AG10803 (cell line): ENCODE results near the gene KRTAP5-9.
"Not testable (repeated sequence)": the region's sequence is repeated elsewhere in the genome, so short reads cannot be mapped to it uniquely, and the experiment has no call there.

ENCODE experiments used
- DNase-seq: peaks from one replicate; pipeline ENCODE4 v3.0.0; 2010; ENCODE audit warnings: low read depth
- H3K4me3 ChIP-seq: 2 replicates; pipeline ENCODE4 v1.5.1; 2011; ENCODE audit warnings: mild to moderate bottlenecking, low read length, control low read depth
- TF ChIP-seq, protein P1 (sequence below): conservative IDR thresholded peaks from 2 replicates; pipeline ENCODE4 v1.5.1; 2011; ENCODE audit warnings: mild to moderate bottlenecking, low read length, control low read depth, inconsistent platforms

The KRTAP5-9 gene

DNA sequence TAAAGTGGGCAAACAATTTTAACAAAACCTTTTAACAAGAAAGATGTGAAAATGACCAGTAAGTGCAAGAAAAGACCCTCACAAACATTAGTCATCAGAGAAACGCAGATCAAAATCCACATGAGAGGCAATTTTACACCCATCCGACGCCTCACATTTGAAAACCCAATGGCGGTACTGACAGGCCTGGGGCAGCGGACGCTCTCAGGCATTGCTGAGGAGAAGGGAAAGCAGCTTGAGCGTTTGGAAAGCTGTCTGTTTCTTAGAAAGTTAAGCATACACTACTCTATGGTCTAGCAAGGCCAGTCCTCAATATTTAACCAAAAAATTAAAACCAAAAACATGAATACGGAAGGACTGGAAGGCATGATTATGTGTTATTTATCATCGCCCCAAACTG, 12.4 kb upstream of the KRTAP5-9 start:
- DNase-seq: no peak
- TF ChIP-seq, protein P1, sequence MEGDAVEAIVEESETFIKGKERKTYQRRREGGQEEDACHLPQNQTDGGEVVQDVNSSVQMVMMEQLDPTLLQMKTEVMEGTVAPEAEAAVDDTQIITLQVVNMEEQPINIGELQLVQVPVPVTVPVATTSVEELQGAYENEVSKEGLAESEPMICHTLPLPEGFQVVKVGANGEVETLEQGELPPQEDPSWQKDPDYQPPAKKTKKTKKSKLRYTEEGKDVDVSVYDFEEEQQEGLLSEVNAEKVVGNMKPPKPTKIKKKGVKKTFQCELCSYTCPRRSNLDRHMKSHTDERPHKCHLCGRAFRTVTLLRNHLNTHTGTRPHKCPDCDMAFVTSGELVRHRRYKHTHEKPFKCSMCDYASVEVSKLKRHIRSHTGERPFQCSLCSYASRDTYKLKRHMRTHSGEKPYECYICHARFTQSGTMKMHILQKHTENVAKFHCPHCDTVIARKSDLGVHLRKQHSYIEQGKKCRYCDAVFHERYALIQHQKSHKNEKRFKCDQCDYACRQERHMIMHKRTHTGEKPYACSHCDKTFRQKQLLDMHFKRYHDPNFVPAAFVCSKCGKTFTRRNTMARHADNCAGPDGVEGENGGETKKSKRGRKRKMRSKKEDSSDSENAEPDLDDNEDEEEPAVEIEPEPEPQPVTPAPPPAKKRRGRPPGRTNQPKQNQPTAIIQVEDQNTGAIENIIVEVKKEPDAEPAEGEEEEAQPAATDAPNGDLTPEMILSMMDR: no peak
- no peak overlapping the region for H3K4me3 ChIP-seq

DNA sequence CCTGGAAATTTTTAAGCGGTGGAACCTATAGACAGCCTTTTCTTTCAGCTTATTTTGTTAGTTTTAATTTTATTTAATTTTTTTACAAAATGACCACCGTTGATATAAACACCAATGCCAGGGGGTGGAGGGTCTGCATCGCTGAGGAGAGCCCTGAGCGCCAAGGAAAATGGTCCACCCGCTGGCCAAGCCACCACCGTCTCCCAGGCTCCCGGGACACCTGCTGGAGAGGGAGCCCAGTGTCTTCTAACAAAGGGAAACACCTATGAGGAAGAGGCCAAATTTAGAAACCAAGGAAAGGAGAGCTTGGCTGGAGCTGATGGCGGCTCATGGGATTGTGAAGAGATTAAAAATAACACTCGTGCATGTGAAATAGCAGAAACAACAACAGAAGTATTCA, 10.7 kb upstream of the KRTAP5-9 start:
- DNase-seq: no peak
- TF ChIP-seq, protein P1: no peak

DNA sequence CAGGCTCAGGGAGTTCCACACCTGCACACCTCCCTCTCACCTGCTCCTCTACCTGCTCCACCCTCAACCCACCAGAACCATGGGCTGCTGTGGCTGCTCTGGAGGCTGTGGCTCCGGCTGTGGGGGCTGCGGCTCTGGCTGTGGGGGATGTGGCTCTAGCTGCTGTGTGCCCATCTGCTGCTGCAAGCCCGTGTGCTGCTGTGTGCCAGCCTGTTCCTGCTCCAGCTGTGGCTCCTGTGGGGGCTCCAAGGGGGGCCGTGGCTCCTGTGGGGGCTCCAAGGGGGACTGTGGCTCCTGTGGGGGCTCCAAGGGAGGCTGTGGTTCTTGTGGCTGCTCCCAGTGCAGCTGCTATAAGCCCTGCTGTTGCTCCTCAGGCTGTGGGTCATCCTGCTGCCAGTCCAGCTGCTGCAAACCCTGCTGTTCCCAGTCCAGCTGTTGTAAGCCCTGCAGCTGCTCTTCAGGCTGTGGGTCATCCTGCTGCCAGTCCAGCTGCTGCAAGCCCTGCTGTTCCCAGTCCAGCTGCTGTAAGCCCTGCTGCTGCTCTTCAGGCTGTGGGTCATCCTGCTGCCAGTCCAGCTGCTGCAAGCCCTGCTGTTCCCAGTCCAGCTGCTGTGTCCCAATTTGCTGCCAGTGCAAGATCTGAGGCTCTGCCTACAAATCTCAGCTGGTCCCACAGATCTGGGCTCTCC, 10.1 kb upstream of the KRTAP5-9 start, which contains the start of gene KRTAP5-8:
Gene KRTAP5-8 (plus strand): TSS at position 49 of the 689 bp plus-strand sequence. CDS start 31 bp downstream, at position 80.
- H3K4me3 ChIP-seq, DNase-seq: not testable (repeated sequence)

More for the DNA sequence above, 10.7 kb upstream of the KRTAP5-9 start:
- H3K4me3 ChIP-seq: no peak overlapping the region

DNA sequence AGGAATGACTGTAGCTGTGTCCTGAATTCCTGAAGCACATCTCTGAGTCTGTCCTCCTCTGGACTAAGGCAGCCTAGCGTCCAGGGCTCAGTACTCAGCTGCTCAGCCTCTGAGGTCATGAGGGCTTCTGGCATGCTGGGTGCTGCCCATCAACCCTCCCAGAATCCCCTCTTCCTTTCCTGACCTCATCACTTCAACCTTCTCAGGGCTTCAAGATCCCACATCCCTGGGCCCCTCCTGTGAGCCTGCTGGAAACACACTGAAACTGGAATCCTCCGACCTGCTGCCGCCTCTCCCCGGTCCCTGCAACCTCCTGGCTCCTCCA, 9.6 kb upstream of the KRTAP5-9 start:
- no peak overlapping the region for H3K4me3 ChIP-seq
- DNase-seq: no peak
- TF ChIP-seq, protein P1: no peak

DNA sequence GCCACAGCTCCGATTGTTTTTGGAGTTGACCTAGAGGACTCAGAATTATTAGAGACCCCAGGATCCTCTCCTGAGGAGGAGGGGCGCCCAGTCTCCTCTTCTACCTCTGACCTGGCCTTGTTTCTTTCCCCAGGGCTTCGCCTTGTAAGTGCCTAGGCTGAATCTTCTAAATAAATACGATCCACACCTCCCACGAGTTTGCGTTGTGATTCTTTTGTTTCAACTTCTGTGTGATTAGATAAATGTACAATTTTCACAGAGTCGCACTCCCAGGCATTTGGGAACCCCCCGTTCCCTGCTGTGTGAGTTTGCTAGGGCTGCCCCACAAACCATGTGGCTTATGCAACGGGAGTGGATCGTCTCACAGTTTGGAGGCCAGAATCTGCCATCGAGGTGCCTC, 9.2 kb upstream of the KRTAP5-9 start:
- TF ChIP-seq, protein P1: no peak

DNA sequence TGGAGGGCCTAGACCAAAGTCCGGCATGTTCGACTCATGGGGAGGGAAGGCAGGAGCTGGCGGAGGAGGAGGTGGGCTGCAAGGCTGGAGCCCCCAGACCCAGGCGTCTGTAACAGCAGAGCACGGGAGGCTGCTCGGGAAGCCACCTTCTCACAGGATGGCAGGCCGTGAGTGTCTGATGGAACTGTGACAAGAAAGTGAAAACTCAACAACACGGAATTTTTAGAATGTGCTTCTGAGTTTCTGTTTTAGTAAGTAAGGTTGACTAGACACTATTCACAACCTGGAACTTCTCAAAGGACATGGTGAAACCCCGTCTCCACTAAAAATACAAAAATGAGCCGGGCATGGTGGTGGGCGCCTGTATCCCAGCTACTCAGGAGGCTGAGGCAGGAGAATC, 8.2 kb upstream of the KRTAP5-9 start:
- DNase-seq, H3K4me3 ChIP-seq: not testable (repeated sequence)

More for the DNA sequence above, 9.2 kb upstream of the KRTAP5-9 start:
- DNase-seq: no peak
- H3K4me3 ChIP-seq: no peak overlapping the region

DNA sequence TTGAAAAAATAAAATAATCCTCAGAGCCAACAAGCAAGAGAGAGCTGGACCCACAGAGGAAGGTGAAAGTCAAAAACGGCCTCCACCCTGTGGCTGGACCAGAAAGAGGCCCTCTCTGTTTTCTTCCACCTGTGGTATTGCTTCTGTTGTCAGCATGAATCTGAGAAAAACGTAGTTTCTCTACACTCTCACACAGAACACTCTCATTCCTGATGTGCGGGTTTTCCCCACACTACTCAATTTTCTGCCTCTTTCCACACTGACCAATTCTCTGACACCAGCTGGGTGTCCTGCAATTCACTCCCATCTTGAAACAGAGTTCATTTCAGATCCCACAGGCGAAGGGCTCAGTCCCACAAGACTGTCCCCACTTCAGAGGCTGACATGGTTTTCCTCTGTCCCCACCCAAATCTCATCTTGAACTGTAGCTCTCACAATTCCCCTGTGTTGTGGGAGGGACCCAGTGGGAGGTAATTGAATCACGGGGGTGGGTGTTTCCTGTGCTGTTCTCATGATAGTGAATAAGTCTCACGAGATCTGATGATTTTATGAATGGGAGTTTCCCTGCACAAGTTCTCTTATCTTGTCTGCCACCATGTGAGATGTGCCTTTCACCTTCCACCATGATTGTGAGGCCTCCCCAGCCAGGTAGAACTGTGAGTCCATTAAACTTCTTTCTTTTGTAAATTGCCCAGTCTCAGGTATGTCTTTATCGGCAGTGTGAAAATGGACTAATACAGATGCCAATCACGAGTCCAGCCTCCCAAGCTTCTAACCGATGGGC, 7.5 kb upstream of the KRTAP5-9 start:
- not testable (repeated sequence) for H3K4me3 ChIP-seq, DNase-seq

DNA sequence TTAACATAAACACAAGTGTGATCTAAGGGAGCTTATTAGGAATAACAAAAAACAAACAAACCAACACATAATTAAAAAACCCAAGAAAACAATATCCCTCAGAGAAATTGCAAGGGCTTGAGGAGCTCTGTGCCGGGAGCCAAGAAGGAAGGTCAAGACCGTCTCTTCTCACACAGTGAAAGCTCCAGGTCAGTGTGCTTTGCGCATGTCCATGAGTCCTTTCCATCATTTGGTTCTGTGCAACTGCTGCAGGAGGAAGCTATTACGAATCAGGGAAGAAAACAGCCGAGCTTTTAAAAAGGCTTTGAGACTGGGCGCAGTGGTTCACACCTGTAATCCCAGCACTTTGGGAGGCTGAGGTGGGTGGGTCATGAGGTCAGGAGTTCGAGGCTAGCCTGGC, 5.8 kb upstream of the KRTAP5-9 start:
- H3K4me3 ChIP-seq: no peak overlapping the region
- DNase-seq: no peak
- TF ChIP-seq, protein P1: no peak
